HUES64 (cell line): ENCODE data around the gene VDAC2.
"Not testable (repeated sequence)": the region's sequence is repeated elsewhere in the genome, so short reads cannot be mapped to it uniquely, and the experiment has no call there.

ENCODE experiments used
- H3K27ac ChIP-seq: 2 replicates; pipeline ENCODE4 v1.7.0; 2013; ENCODE audit warnings: low read depth, low read length, inconsistent platforms
- H3K27me3 ChIP-seq: 2 replicates; pipeline ENCODE4 v1.6.1; 2013; ENCODE audit warnings: mild to moderate bottlenecking, low read length; ENCODE audit not compliant: insufficient read depth
- H3K36me3 ChIP-seq: 2 replicates; pipeline ENCODE4 v1.6.1; 2013; ENCODE audit warnings: mild to moderate bottlenecking, low read length; ENCODE audit not compliant: insufficient read depth
- H3K4me1 ChIP-seq: 2 replicates; pipeline ENCODE4 v1.6.1; 2013; ENCODE audit warnings: mild to moderate bottlenecking, low read length, moderate library complexity; ENCODE audit not compliant: insufficient read depth
- H3K4me3 ChIP-seq: 2 replicates; pipeline ENCODE4 v1.5.1; 2013; ENCODE audit warnings: mild to moderate bottlenecking, low read length, moderate library complexity
- H3K9ac ChIP-seq: 2 replicates; pipeline ENCODE4 v1.6.1; 2013; ENCODE audit warnings: mild to moderate bottlenecking, low read depth, low read length
- H3K9me3 ChIP-seq: 2 replicates; pipeline ENCODE4 v1.6.1; 2013; ENCODE audit warnings: low read depth, low read length; ENCODE audit not compliant: insufficient read depth
- WGBS: fragments of 150-250, 120-280 bp; methylation state at CpG from one replicate; pipeline ENCODE4 v1.1.7; 2013; ENCODE audit warnings: missing lambda C conversion rate; 5-methylcytosine and 5-hydroxymethylcytosine counted together

The VDAC2 gene

GRCh38 chr10:75209921-75210281 is 695 bp upstream of the VDAC2 start:
- H3K4me1 ChIP-seq, result peaks cover 22% of the 10 kb centered on the region
- H3K27me3 ChIP-seq, result no peaks in the 10 kb centered on the region
- H3K4me3 ChIP-seq, result peak overlapping the region; percentile 94
- H3K9ac ChIP-seq, result peak overlapping the region; percentile 93
- H3K27ac ChIP-seq, result peak overlapping the region; percentile 99
- peaks cover 33% of the 10 kb centered on the region for H3K36me3 ChIP-seq
- no peaks in the 10 kb centered on the region for H3K9me3 ChIP-seq
- 15% methylated on average over 19 of the region's 19 CpGs for WGBS

GRCh38 chr10:75211007-75211691 is 553 bp downstream of the VDAC2 start:
- H3K9me3 ChIP-seq, result no peaks in the 10 kb centered on the region
- peak overlapping the region; percentile 99 for H3K27ac ChIP-seq
- H3K36me3 ChIP-seq, result peaks cover 45% of the 10 kb centered on the region
- under 1% methylated on average over 38 of the region's 38 CpGs for WGBS
- peak overlapping the region; percentile 93 for H3K9ac ChIP-seq
- H3K4me1 ChIP-seq, result peaks cover 22% of the 10 kb centered on the region
- peak overlapping the region; percentile 94 for H3K4me3 ChIP-seq
- no peaks in the 10 kb centered on the region for H3K27me3 ChIP-seq

GRCh38 chr10:75212343-75212742 is 1.7 kb downstream of the VDAC2 start:
- Histone ChIP-seq H3K4me1 (peaks cover 19% of the 10 kb centered on the region), H3K4me3 (peak overlapping the region; percentile 94), H3K9me3 (no peaks in the 10 kb centered on the region), H3K27ac (no peak overlapping the region), H3K27me3 (no peaks in the 10 kb centered on the region), H3K36me3 (peaks cover 57% of the 10 kb centered on the region), H3K9ac (peak overlapping the region; percentile 93; the same call in 1 of the 2 replicates)
- 90% methylated on average over 6 of the region's 6 CpGs for WGBS

GRCh38 chr10:75220274-75220673 is 9.7 kb downstream of the VDAC2 start:
- Histone ChIP-seq H3K4me1 (peaks cover 30% of the 10 kb centered on the region), H3K9me3 (no peaks in the 10 kb centered on the region), H3K36me3 (peaks cover 98% of the 10 kb centered on the region), H3K9ac (no peak overlapping the region), H3K27me3 (no peaks in the 10 kb centered on the region), H3K4me3 (no peak overlapping the region), H3K27ac (no peak overlapping the region)
- 97% methylated on average over 4 of the region's 4 CpGs for WGBS

GRCh38 chr10:75221492-75221891 is 10.9 kb downstream of the VDAC2 start:
- H3K4me3 ChIP-seq, H3K9ac ChIP-seq, H3K27ac ChIP-seq, H3K9me3 ChIP-seq, H3K27me3 ChIP-seq: not testable (repeated sequence)
- WGBS, result 99% methylated on average over 7 of the region's 8 CpGs
- H3K36me3 ChIP-seq, result peaks cover 97% of the 10 kb centered on the region
- H3K4me1 ChIP-seq, result peaks cover 42% of the 10 kb centered on the region

- WGBS, result 40% methylated on average over 2 of the region's 2 CpGs
- Histone ChIP-seq H3K9ac (peak overlapping the region; percentile 43; the same call in 1 of the 2 replicates), H3K27me3 (no peaks in the 10 kb centered on the region), H3K27ac (peak overlapping the region; percentile 88), H3K9me3 (no peaks in the 10 kb centered on the region), H3K4me1 (peaks cover 51% of the 10 kb centered on the region), H3K4me3 (peak overlapping the region; percentile 5; the same call in 1 of the 2 replicates), H3K36me3 (peaks cover 91% of the 10 kb centered on the region)
Measured at GRCh38 chr10:75223507-75223906, 12.9 kb downstream of the VDAC2 start.

GRCh38 chr10:75226095-75226494 is 15.5 kb downstream of the VDAC2 start:
- 100% methylated on average over 2 of the region's 2 CpGs for WGBS
- Histone ChIP-seq H3K9me3 (no peaks in the 10 kb centered on the region), H3K27me3 (no peaks in the 10 kb centered on the region), H3K9ac (no peak overlapping the region), H3K4me3 (no peak overlapping the region), H3K4me1 (peaks cover 51% of the 10 kb centered on the region), H3K27ac (peak overlapping the region; percentile 88), H3K36me3 (peaks cover 93% of the 10 kb centered on the region)

GRCh38 chr10:75226656-75227055 is 16.1 kb downstream of the VDAC2 start:
- peaks cover 93% of the 10 kb centered on the region for H3K36me3 ChIP-seq
- peak overlapping the region; percentile 88 for H3K27ac ChIP-seq
- no peak overlapping the region for H3K4me3 ChIP-seq
- no peaks in the 10 kb centered on the region for H3K27me3 ChIP-seq
- H3K9ac ChIP-seq, result no peak overlapping the region
- peaks cover 51% of the 10 kb centered on the region for H3K4me1 ChIP-seq
- no peaks in the 10 kb centered on the region for H3K9me3 ChIP-seq
- WGBS, result 90% methylated on average over 5 of the region's 5 CpGs

- Histone ChIP-seq H3K27me3 (no peaks in the 10 kb centered on the region), H3K4me1 (peaks cover 42% of the 10 kb centered on the region), H3K36me3 (peaks cover 89% of the 10 kb centered on the region), H3K27ac (peak overlapping the region; percentile 15; the same call in 1 of the 2 replicates), H3K4me3 (no peak overlapping the region), H3K9ac (no peak overlapping the region), H3K9me3 (no peaks in the 10 kb centered on the region)
- WGBS, result 89% methylated on average over 3 of the region's 3 CpGs
Measured at GRCh38 chr10:75228278-75228677, 17.7 kb downstream of the VDAC2 start.

- Histone ChIP-seq H3K9ac (no peak overlapping the region), H3K27me3 (no peaks in the 10 kb centered on the region), H3K36me3 (peaks cover 84% of the 10 kb centered on the region), H3K9me3 (no peaks in the 10 kb centered on the region), H3K4me3 (no peak overlapping the region), H3K27ac (no peak overlapping the region; the same call in 1 of the 2 replicates), H3K4me1 (peaks cover 38% of the 10 kb centered on the region)
- 88% methylated on average over 4 of the region's 4 CpGs for WGBS
Measured at GRCh38 chr10:75228834-75229233, 18.2 kb downstream of the VDAC2 start.

- Histone ChIP-seq H3K4me1 (peaks cover 26% of the 10 kb centered on the region), H3K27ac (no peak overlapping the region)
- 98% methylated on average over 2 of the region's 3 CpGs for WGBS
Measured at GRCh38 chr10:75229971-75230370, 19.4 kb downstream of the VDAC2 start.

More at GRCh38 chr10:75229971-75230370, 19.4 kb downstream of the VDAC2 start:
- Histone ChIP-seq H3K36me3 (peaks cover 72% of the 10 kb centered on the region), H3K27me3 (no peaks in the 10 kb centered on the region), H3K4me3 (no peak overlapping the region), H3K9me3 (no peaks in the 10 kb centered on the region), H3K9ac (no peak overlapping the region)
